ENCODE data around the gene ZNF740. TPM values are rescaled to one million over a fixed set of nuclear protein-coding genes. Genes with fewer than 3 reads are reported as not detected.

ZNF740 gene, protein sequence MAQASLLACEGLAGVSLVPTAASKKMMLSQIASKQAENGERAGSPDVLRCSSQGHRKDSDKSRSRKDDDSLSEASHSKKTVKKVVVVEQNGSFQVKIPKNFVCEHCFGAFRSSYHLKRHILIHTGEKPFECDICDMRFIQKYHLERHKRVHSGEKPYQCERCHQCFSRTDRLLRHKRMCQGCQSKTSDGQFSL
- total RNA-seq (2013; cell fraction: nucleolus; rRNA removed): 112 and 115 TPM in 2 replicates
- total RNA-seq (2014; rRNA removed) (11.6 and 12.6 TPM in 2 replicates), total RNA-seq (2014; rRNA removed; fragmentation: Illumina TruSeq; extraction: Trizol) (9.9 and 11.8 TPM in 2 replicates), total RNA-seq (2021) (29.0 and 33.6 TPM in 2 replicates), polyA plus RNA-seq (2011; rRNA removed) (29.5 and 30.9 TPM in 2 replicates), polyA plus RNA-seq (2014; fragmentation: Illumina TruSeq; extraction: Trizol) (14.2 and 21.6 TPM in 2 replicates), polyA plus RNA-seq (2014; fragmentation: Nextera tagmentation; extraction: Ambion mirVana) (1 to 10 TPM; 1.4 to 1.8 TPM), polyA plus RNA-seq (2014; rRNA removed) (12.9 and 19.1 TPM in 2 replicates), polyA plus RNA-seq (2016; fragmentation: Nextera tagmentation; extraction: Ambion mirVana) (1 to 10 TPM; 4.1 to 5.6 TPM), polyA minus RNA-seq (2011; rRNA and poly(A)+ RNA removed) (29.5 and 32.2 TPM in 2 replicates), Bru-seq, nascent RNA (percentile 87 among the genes with signal in this experiment), BruChase-seq, experiment 1, labeled RNA remaining after a 6-hour chase (percentile 68 among the genes with signal in this experiment), BruChase-seq, experiment 2, labeled RNA remaining after a 2-hour chase (percentile 85 among the genes with signal in this experiment)
- 10.5 TPM for polyA plus RNA-seq (2011; ENCODE audit: low read depth)
- 17.7 and 18.8 TPM in 2 replicates for polyA plus RNA-seq (2011; cell fraction: cytosol; rRNA removed)
- 63.5 and 111 TPM in 2 replicates for polyA plus RNA-seq (2011; cell fraction: nucleus; rRNA removed)
- polyA plus RNA-seq (2012): 14.3 and 14.7 TPM in 2 replicates
- polyA minus RNA-seq (2011; cell fraction: cytosol; rRNA and poly(A)+ RNA removed): 7.1 and 7.5 TPM in 2 replicates
- polyA minus RNA-seq (2011; cell fraction: nucleus; rRNA and poly(A)+ RNA removed): 57.9 and 58.6 TPM in 2 replicates
- long read RNA-seq, experiment 1, partial matches to known transcripts: 0 of 1 reads
- long read RNA-seq, experiment 1, other reads (novel, unspliced or antisense): 1 of 1 reads
- long read RNA-seq, experiment 2, partial matches to known transcripts: 0 of 3 reads
- long read RNA-seq, experiment 2, other reads (novel, unspliced or antisense): 3 of 3 reads

DNA sequence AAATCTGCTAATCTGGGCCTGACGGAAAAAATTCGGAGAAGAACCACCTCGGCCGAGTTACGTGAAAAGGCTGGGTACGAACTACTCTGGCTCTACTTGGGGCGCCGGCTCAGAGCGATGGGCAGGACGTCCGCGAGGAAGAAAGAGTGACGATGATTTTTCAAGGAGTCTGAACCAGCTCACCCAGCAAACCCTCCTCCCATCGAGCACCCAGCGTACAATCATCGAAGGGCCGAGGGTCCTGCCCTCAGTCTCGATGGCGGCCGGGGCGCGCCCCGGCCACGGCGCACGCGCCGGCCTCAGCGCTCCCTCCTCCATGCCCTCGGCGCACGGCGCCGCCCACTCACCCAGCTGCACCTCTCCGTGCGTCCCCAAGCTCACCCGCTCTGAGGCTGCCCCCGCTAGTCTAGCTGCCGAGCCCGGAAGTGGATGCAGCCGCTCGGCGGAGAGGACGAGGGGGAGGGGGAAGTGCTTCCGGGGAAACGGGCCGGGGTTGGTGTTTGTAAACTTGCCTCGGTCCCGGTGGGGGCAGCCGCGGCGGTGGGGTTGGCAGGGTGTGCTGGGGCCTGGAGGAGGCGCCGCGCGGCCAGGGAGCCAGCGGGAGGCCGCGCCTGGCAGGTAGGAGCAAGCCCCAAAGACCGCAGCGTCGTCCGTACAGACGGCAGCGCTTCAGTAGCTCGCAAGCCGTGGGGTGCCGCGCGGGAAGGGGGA lies at the start of gene ZNF740, which contains the start of gene CSAD:
Gene ZNF740, plus strand, starts transcription at position 503 of the 711 bp plus-strand sequence. CDS start 1,262 bp downstream, outside the sequence.
Gene CSAD, minus strand, starts transcription at position 706 of the 711 bp plus-strand sequence. CDS start 7,455 bp downstream, outside the sequence.
- H3K36me3 ChIP-seq (ENCODE audit: control insufficient read depth in 2 of 2, insufficient read depth in 2 of 2, low read length in 1 of 2): no peaks in the 10 kb centered on the region; a peak in 2 of 4 replicates
- H4K20me1 ChIP-seq (ENCODE audit: control insufficient read depth, insufficient read depth): no peaks in the 10 kb centered on the region
- ATAC-seq: peak; percentile 96
- H3K9me3 ChIP-seq (replicated peaks; ENCODE audit: control insufficient read depth, insufficient read depth, low read length): no peaks in the 10 kb centered on the region
- SMC1A ChIA-PET (ENCODE audit: uncharacterized antibody, unreplicated experiment): interaction anchor here (0.9 to 5.6 kb wide), 9 partner anchors 12 to 118 kb away, joined by 3 to 39 read pairs (median 6); partner anchors contain the start of gene PFDN5
- RAD21 ChIA-PET (ENCODE audit: unreplicated experiment): interaction anchor here (0.6 to 4.1 kb wide), 13 partner anchors 19 to 255 kb away, joined by 3 to 36 read pairs (median 5); partner anchors contain the start of genes ESPL1 and ITGB7
- POLR2A ChIA-PET: interaction anchor here (0.6 to 4.3 kb wide), 13 partner anchors 20 to 316 kb away, joined by 3 to 48 read pairs (median 6); partner anchors contain the start of genes ESPL1, ITGB7 and PFDN5
- no peaks in the 10 kb centered on the region for H3K27me3 ChIP-seq (replicated peaks in 1 of 2; ENCODE audit: control insufficient read depth in 2 of 2, insufficient read depth in 2 of 2, low read length in 1 of 2)
- intact Hi-C loops (cut with micrococcal nuclease; ENCODE audit: unreplicated experiment): loop anchor here (2.0 kb wide), 2 partner anchors 20 to 22 kb away; no protein-coding TSS in a partner anchor
- peaks cover 13% of the 10 kb centered on the region; the same call in 1 of the 2 replicates for H3K4me1 ChIP-seq (ENCODE audit: control insufficient read depth, insufficient read depth, low read length)
- in situ Hi-C loops (cut with MboI): no loop called here
- FAIRE-seq: peak; percentile 96
- BruUV-seq (replicated peaks): no TSS peak
- under 1% methylated on average over 57 of the region's 70 CpGs for WGBS (ENCODE audit: insufficient coverage, insufficient replicate concordance, low lambda C conversion rate, missing lambda C conversion rate)
- CTCF ChIA-PET: interaction anchor here (0.7 to 6.0 kb wide), 10 partner anchors 18 to 841 kb away, joined by 3 to 54 read pairs (median 10); partner anchors contain the start of genes ESPL1 and ITGB7
- peak within 1 kb of the TSS; percentile 93 for H3K4me2 ChIP-seq (ENCODE audit: control insufficient read depth, insufficient read depth)
- H3K9ac ChIP-seq (ENCODE audit: control insufficient read depth, insufficient read depth, low read length): peak within 1 kb of the TSS; percentile 86
- peaks cover 22% of the 10 kb centered on the region for H3K79me2 ChIP-seq (ENCODE audit: control insufficient read depth, insufficient read depth, low read length)
- peak within 1 kb of the TSS; percentile 78 for H3K4me3 ChIP-seq
- peak; percentile 91 for DNase-seq (ENCODE audit: low read depth, low spot score)
- peak within 1 kb of the TSS; percentile 97 for H2AFZ ChIP-seq (ENCODE audit: control insufficient read depth, low read depth, low read length)
- H3K27ac ChIP-seq (ENCODE audit: control insufficient read depth, insufficient read depth): peak within 1 kb of the TSS; percentile 91
- TF ChIP-seq JUND (IDR thresholded peaks at IDR 0.05; ENCODE audit: low read depth, low read length) (peak; percentile 4; the same call in 1 of the 2 replicates), ZNF207 (IDR thresholded peaks at IDR 0.05; ENCODE audit: borderline replicate concordance) (no peak), ZNF384 (IDR thresholded peaks at IDR 0.05; ENCODE audit: borderline replicate concordance, low read depth, low read length) (no peak), SPI1 (IDR thresholded peaks at IDR 0.05; ENCODE audit: borderline replicate concordance, insufficient read depth, low read depth, low read length) (peak; percentile 65; the same call in 1 of the 2 replicates), IRF4 (IDR thresholded peaks at IDR 0.05; ENCODE audit: low read depth, low read length) (no peak), SMAD1 (IDR thresholded peaks at IDR 0.05; ENCODE audit: low read depth, partially characterized antibody) (no peak), RAD21 (IDR thresholded peaks at IDR 0.05; ENCODE audit: insufficient read depth, low read depth, low read length) (no peak), MTA3 (IDR thresholded peaks at IDR 0.05; ENCODE audit: borderline replicate concordance, low read length) (no peak)
- TF ChIP-seq, protein P1, sequence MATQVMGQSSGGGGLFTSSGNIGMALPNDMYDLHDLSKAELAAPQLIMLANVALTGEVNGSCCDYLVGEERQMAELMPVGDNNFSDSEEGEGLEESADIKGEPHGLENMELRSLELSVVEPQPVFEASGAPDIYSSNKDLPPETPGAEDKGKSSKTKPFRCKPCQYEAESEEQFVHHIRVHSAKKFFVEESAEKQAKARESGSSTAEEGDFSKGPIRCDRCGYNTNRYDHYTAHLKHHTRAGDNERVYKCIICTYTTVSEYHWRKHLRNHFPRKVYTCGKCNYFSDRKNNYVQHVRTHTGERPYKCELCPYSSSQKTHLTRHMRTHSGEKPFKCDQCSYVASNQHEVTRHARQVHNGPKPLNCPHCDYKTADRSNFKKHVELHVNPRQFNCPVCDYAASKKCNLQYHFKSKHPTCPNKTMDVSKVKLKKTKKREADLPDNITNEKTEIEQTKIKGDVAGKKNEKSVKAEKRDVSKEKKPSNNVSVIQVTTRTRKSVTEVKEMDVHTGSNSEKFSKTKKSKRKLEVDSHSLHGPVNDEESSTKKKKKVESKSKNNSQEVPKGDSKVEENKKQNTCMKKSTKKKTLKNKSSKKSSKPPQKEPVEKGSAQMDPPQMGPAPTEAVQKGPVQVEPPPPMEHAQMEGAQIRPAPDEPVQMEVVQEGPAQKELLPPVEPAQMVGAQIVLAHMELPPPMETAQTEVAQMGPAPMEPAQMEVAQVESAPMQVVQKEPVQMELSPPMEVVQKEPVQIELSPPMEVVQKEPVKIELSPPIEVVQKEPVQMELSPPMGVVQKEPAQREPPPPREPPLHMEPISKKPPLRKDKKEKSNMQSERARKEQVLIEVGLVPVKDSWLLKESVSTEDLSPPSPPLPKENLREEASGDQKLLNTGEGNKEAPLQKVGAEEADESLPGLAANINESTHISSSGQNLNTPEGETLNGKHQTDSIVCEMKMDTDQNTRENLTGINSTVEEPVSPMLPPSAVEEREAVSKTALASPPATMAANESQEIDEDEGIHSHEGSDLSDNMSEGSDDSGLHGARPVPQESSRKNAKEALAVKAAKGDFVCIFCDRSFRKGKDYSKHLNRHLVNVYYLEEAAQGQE (IDR thresholded peaks at IDR 0.05; ENCODE audit: low read depth, low read length): 0 out of 2 replicates have a peak, but pooled peaks have one; percentile 3
- TF ChIP-seq, protein P2, sequence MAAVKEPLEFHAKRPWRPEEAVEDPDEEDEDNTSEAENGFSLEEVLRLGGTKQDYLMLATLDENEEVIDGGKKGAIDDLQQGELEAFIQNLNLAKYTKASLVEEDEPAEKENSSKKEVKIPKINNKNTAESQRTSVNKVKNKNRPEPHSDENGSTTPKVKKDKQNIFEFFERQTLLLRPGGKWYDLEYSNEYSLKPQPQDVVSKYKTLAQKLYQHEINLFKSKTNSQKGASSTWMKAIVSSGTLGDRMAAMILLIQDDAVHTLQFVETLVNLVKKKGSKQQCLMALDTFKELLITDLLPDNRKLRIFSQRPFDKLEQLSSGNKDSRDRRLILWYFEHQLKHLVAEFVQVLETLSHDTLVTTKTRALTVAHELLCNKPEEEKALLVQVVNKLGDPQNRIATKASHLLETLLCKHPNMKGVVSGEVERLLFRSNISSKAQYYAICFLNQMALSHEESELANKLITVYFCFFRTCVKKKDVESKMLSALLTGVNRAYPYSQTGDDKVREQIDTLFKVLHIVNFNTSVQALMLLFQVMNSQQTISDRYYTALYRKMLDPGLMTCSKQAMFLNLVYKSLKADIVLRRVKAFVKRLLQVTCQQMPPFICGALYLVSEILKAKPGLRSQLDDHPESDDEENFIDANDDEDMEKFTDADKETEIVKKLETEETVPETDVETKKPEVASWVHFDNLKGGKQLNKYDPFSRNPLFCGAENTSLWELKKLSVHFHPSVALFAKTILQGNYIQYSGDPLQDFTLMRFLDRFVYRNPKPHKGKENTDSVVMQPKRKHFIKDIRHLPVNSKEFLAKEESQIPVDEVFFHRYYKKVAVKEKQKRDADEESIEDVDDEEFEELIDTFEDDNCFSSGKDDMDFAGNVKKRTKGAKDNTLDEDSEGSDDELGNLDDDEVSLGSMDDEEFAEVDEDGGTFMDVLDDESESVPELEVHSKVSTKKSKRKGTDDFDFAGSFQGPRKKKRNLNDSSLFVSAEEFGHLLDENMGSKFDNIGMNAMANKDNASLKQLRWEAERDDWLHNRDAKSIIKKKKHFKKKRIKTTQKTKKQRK (IDR thresholded peaks at IDR 0.05; ENCODE audit: low read depth, low read length): no peak

All from GM12878 (cell line).